ENCODE measurements around the gene NHERF1.

The NHERF1 gene

DNA sequence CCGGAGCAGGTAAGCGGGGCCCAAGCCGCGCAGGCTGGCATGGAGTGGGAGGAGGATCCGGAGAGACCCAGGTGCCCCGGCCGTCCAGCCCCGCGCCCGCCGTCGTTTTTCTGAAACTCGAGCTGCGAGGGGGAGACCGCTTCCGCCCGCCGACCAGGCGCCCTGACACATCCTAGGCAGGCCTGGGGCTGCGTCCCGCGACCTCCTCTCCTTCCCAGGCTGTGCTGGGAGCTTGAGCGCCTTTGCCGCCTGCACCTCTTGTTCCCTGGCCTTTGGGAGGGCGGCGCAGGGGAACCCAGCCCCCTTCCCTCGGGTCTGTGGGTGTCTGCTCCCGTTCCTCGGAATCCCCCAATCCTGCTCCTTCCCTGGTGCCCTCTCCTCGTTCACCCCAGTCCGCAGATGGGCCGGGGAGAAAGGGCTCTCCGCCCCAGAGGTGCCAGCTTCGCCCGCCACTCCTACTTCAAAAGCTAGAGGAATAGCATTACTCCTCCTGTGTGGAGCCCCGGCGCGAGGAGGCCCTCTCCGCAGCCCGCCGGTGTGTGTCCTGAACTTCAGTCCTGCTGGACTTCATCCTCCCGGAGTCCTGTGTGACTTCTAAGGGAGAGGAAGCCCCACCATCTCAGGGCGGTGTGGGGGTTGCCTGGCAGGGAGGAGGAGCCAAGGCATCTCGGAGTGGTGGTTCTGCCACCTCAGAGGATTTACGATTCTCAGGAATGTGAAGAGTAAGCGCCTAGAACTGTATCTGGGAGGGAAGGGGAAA lies 1.0 kb downstream of the NHERF1 start:
- peak in 1 of 2 donors; percentile 45 for DNase-seq (ENCODE audit: low read depth in 2 of 2)

GRCh38 chr17:74750039-74750326 lies 1.6 kb downstream of the NHERF1 start:
- DNase-seq (ENCODE audit: low read depth in 2 of 2): no peak

DNA sequence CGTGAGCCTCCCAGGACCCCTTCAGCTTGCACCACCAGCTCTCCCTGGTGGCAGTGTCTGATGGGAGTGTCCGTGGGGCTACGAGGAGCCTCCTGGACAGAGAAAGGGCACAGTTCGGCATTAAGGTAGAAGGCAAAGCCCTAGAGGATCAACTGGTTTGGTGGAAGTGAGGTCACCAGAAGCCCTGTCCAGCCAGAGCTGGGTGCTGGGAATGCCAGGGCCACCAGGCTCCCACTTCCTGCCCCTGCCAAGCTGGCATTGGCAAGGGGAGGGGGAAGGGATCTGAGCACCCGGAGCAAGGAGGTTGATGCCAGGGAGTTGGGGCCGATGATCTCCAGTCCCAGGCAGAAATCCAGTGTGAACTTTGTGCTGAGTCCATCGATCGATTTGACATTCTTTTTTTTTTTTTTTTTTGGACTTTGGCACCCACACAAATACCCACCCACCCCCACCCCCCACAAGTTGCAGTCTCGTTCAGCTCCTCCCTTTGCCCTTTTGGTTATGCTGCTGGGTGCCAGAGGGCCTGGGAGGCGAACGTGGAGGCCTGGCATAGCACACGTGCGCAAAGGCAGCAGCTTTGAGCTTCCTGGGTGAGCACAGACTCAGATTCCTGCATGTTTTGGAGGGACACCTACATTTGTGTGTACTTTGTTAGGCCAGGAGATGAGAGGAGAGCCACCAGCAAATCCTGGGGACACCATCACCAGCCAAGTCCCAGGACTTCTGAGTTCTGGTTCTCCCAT lies 2.1 kb downstream of the NHERF1 start:
- no peak for DNase-seq (ENCODE audit: low read depth in 2 of 2)

GRCh38 chr17:74752415-74752814 lies 4.0 kb downstream of the NHERF1 start:
- DNase-seq (ENCODE audit: low read depth in 2 of 2): no peak

GRCh38 chr17:74752822-74753401 lies 4.5 kb downstream of the NHERF1 start:
- DNase-seq (ENCODE audit: low read depth in 2 of 2): no peak

- no peak for DNase-seq (ENCODE audit: low read depth in 2 of 2)
Observed at GRCh38 chr17:74754832-74755231, 6.4 kb downstream of the NHERF1 start.

- DNase-seq (ENCODE audit: low read depth in 2 of 2): no peak
Observed at GRCh38 chr17:74755533-74755932, 7.1 kb downstream of the NHERF1 start.

DNA sequence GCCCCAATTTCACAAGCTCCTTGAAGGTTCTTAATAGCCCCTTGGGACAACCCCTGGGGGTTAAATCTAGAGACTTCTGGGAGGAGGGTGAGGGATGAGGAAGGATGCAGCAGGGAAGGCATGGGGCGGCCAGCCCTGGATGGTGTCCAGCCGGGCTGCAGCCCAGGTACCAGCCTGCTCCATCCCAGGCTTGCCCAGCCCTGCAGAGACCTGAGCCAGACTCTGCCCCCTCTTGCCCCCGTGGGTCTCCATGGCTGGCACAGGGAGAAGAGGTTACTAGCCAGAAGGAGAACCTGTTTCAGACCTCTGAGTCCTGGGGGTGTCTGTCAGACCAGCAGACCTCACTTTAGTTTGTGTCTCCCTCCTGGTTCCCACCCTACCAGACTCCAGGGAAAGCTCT lies 8.5 kb downstream of the NHERF1 start:
- DNase-seq (ENCODE audit: low read depth in 2 of 2): no peak

GRCh38 chr17:74757502-74757901 lies 9.1 kb downstream of the NHERF1 start:
- no peak for DNase-seq (ENCODE audit: low read depth in 2 of 2)

DNA sequence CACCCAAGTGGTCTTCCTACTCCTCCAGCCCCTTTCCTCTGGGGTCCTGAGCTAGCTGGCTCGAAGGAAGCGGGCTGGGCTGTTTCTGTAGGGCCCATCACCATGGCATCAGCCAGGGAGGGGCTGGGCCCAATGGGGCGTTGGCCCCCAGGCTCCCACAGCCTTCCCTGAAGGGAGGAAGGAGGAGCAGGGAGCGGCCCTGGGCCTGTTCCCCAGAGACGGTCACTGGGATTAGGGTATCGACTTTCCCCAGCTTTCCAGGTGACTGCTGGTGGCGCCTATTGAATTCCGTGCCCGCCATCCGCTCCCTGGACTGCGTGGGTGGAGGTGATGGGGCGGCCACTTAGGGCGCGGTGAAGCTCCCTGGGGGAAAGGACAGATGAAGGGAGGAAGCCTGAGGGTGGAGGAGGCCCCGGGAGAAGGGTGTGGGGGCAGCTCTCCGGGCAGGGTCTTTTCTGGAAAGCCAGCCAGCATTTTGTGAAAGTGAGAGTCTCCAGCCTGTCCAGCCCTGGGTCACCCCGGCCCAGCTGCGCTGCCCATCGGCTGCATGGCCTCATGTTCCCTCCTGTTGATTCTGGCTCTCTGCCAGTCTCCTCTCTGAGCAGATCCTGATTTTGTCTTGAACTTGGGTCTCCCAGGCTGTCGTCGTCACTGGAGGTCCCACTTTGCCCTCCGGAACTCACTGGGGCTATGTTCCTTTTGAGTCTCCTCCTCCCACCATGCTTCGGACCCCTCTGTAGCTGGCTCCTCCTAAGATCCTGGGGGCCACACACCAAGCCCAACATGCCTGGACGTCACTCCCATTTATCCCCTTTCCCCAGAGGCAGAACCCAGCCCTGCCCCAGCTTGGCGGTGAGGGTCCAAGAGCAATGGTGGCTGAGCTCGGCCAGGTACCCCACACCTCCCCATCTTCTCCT lies 9.8 kb downstream of the NHERF1 start:
- DNase-seq (ENCODE audit: low read depth in 2 of 2): no peak

- no peak for DNase-seq (ENCODE audit: low read depth in 2 of 2)
Observed at GRCh38 chr17:74758848-74759168, 10.4 kb downstream of the NHERF1 start.

DNA sequence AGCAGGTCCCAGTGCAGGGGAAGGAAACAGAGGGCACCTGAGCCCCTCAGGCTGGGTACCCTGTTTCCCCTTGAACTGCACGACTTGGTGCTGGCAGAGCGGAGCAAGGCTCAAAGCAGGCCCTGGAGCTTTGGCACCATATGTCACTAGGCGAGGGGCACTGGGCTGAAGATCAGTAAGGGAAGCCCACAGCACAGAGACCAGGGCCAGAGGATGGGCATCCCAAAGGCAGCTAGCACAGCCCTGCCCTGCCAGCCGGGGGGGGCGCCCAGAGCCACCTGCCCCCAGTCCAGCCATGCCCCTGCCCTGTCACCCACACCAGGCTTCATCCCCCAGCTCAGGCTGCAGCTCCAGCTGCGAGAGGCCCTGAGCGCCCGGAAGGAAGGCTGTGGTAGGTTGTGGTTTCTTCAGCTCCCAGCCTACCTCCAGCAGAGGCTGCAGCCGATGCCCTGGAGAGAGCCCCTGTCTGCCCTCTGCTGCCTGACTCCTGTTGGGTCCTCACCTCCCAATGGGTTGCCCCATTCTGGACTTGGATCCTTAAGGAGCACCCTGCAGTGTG lies 10.9 kb downstream of the NHERF1 start:
- DNase-seq (ENCODE audit: low read depth in 2 of 2): no peak

GRCh38 chr17:74759941-74760340 lies 11.5 kb downstream of the NHERF1 start:
- DNase-seq (ENCODE audit: low read depth in 2 of 2): no peak

GRCh38 chr17:74760404-74761105 lies 12.1 kb downstream of the NHERF1 start:
- no peak for DNase-seq (ENCODE audit: low read depth in 2 of 2)

DNA sequence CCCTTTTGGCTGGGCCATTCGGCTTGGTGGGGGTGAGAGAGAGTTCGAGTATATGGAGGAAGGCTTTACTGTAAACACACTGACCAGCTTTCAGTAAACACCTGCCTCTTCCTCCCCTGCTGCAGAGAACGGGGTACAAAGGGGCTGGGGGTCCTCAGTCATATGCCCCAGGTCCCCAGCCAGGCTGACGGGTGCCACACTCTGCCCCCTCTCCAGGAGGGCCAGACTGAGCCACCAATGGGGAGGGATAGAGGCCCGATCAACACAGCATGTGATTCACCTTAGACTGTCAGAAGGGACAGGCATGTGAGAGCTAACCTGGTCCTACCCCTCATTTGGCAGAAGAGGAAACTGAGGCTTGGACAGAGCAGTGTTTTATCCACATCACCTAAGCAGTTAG lies 13.0 kb downstream of the NHERF1 start:
- no peak for DNase-seq (ENCODE audit: low read depth in 2 of 2)

DNA sequence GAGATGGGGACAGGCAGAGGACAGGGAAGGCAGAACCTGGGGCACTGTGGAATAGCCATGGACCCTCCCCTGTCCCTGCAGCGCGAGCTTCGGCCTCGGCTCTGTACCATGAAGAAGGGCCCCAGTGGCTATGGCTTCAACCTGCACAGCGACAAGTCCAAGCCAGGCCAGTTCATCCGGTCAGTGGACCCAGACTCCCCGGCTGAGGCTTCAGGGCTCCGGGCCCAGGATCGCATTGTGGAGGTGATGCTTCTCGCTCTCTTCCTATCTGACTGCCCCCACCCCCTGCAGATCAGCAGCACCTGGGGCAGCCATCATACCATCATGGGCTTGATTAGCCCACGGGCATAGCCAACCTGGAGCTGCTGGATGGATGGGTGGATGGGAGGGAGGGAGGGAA lies 13.5 kb downstream of the NHERF1 start:
- no peak for DNase-seq (ENCODE audit: low read depth in 2 of 2)

GRCh38 chr17:74763565-74764387 lies 15.3 kb downstream of the NHERF1 start:
- DNase-seq (ENCODE audit: low read depth in 2 of 2): no peak

DNA sequence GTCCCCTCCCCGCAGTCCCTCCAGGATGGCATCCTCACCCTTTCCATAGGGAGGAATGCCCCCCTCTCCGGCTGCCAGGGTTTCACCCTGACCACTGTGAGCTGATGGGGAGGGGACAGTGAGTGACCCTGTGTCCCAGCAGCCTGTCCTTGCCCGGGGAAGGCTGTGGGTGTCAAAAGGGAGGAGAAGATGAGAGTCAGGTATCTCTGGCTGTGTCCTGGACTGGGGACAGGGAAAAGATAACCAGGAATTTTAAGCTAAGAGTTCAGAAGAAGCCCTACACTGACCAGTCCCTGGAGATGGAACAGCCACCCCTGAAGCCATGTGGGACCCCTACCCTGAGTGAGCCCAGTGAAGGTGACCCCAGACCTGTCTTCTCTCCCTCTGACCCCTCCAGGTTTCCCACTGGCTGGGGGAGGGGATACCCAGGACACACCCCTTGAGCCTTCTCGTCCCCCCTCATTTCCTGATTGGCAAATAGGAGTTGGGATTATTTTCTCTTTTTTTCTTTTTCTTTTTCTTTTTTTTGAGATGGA lies 16.4 kb downstream of the NHERF1 start:
- no peak for DNase-seq (ENCODE audit: low read depth in 2 of 2)

DNA sequence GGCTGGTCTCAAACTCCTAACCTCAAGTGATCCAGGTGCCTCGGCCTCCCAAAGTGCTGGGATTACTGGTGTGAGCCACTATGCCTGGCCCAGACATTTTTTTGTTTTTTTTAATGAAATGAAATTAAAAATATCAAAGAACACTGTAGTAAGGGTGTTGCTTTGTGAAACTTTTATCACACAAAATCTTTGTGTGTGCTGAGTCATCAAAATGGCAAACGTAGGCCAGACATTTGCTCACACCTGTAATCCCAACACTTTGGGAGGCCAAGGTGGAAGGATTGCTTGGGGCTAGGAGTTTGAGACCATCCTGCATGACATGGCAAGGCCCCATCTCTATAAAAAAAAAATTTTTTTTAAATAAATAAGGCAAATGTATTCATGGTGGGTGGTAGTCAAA lies 18.0 kb downstream of the NHERF1 start:
- no peak for DNase-seq (ENCODE audit: low read depth in 2 of 2)

DNA sequence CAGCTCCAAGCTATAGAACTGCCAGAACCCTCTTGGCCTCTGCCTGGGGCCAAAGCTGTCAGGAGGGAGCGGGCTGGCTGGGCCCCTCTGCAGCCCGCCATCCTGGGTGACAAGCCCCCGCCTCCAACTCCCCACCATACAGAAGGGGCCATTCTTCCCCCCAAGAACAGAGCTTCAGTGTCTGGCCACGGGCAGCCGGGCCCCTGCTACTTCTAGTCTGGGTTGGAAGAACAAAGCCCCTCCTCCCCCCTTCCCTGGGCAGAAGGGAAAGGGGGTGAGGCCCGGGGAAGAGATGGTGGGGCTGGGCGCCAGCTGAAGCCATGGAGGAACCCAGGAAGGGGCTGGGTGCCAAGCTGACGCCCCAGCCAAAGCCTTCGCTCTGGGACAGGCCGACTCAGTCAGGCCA lies 18.7 kb downstream of the NHERF1 start:
- no peak for DNase-seq (ENCODE audit: low read depth in 2 of 2)

All from stimulated activated CD4-positive, alpha-beta T cell treated with anti-CD3 and anti-CD28 coated beads, Interleukin-1b, Interleukin-23, amount 100 ng/mL, for 4 hours (primary cell).